HG02852 (cell line): Measurements from ENCODE around the gene TMEM234.
A peak's percentile ranks its signal among the peaks of the same experiment; 100 is the strongest.

Experiments
- ATAC-seq: cut with Tn5 transposase; IDR thresholded peaks from one replicate; pipeline ENCODE4 v1.9.1; 2021; ENCODE audit warnings: mild to moderate bottlenecking, moderate library complexity; ENCODE audit not compliant: unreplicated experiment

The TMEM234 gene

DNA sequence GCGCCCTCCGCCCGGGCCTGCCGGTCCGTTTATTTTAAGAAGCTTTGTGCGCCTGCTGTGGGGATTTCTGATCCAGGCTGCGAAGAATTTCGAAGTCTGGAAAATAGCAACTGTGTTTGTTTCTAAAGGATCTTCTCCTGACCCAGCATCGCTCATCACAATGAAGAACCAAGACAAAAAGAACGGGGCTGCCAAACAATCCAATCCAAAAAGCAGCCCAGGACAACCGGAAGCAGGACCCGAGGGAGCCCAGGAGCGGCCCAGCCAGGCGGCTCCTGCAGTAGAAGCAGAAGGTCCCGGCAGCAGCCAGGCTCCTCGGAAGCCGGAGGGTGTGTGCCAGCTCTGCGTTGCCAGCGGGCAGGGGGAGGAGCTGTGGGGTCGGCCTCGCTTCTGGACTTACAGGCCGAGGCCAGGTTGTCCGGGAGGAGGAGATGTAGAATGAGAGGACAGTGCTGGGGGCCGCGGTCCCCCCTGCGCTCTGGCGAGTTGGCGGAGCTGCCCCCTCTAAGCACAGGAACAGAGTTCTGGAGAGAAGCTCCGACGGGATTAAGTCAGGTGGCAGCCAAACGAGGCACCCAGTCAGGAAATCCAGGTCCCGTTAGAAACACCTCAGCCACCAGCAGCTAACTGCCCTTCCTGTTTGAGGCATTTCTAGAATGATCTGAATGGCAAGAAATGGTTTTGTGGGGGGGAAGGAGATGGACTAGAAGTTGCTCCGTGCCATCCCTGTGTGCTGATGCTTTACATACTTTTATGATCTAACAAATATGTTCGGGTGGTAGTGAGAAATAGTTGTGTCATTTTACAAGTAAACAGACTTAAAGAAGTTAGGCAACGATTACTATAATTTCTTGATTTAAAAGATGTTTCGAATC is 41.7 kb downstream of the TMEM234 start:
- ATAC-seq, result no peak

- ATAC-seq, result peak; percentile 81
Observed at GRCh38 chr1:32179443-32180185, 42.5 kb downstream of the TMEM234 start, which contains the start of gene TXLNA. TSS of gene TXLNA (plus strand) at chr1:32179675. CDS start at chr1:32180346, 671 bp downstream.

- ATAC-seq, result no peak
Observed at GRCh38 chr1:32179193-32179442, 43.0 kb downstream of the TMEM234 start.

DNA sequence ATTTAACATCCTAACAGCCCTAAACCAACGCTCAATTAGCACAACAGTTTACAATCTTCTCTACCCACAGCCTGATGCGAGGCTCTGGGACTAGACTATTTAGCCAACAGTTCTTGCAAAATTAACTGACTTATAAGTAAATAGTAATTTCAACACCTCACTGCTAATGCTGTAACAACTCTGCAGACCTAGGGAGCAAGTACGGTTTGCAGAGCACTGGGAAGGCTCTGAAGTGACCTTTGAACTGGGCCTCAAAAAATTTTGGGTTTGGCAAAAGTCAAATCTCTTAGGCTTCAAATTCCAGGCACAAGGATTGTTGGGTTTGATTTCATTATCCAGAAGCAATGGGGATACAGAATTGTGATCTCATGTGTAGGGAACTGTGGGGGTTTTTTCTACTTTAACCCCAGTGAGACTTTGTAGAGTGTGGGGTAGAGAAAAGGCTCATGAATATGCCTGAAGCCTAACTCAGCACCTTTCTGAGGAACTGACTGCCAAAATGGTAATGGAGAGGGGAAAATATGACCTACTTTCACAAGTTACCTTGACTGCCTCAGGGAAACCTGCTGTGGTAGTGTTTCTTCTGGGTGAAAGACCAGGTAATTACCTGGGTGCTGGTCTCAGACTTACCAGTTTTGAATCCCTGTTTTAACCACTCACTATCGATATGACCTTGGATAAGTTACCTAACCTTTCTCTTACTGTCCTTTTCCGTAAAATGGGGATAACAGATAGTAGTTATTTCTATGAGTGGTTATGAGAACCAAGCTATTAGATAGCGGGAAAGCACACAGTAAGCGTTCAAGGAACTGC is 43.6 kb downstream of the TMEM234 start:
- ATAC-seq, result no peak

DNA sequence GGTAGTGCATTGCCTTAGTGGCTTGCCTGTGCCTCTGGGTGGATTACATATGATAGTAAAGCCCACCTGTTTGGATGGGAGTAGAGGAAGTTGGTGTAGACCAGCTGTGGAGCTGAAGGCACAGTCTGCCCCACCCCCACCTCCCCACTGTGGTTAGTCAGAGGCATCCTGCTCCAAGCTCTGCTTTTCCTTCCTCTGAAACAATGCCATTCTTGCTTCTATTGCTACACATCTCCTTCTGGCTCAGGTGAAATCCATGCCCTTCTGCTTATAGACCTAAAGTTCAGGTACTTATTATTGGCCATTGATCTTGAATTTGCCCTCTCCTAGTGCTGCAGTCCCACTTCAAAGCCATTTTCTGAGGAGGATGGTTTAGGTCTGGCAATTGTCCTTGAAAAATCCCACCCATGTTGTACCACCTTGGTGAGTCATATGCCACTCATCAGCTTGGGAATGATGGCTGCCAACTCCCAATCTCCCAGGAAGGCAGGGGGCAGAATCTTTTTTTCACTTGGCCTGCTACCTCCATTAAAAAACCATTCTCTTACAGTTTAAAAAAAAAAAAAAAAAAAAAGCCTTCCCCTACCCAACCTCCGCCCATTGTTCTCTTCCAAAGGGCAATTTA is 49.4 kb downstream of the TMEM234 start:
- no peak for ATAC-seq

DNA sequence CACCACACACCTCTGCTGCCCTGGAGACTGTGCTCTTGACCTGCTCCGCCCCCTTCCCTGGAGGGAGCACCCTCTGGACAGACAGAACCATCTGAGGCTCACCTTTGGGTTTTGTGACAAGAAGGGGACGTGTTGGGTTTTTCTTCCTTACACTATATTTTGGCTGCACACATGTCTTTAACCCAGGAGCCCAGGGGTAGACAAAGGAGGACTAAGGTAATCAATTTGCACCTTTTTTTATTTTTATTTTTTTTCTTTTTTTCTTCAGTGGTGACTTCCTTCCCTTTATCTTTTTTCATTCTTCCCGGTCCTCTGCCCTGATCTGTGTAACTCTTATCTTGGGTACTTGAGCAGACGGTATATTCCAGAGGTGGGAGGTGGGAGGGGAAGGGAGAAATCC is 51.2 kb downstream of the TMEM234 start:
- ATAC-seq, result no peak
